ENCODE results near the gene ESYT1. TPM values are rescaled to one million over a fixed set of nuclear protein-coding genes. Genes with fewer than 3 reads are reported as not detected.

ESYT1 gene
- polyA plus RNA-seq, 1 donor (not counting 4 experiments of a cell fraction or from before 2014, with no cell fraction given): 141 TPM

- Histone ChIP-seq H3K27ac (ENCODE audit: control insufficient read depth, insufficient read depth, low read length) (no peak overlapping the region), H3K4me1 (ENCODE audit: control insufficient read depth, extremely low read depth, insufficient read depth, low read length) (peaks cover 26% of the 10 kb centered on the region), H3K79me2 (ENCODE audit: control insufficient read depth, insufficient read depth, low read length) (peaks cover 28% of the 10 kb centered on the region), H3K4me2 (ENCODE audit: control insufficient read depth, extremely low read depth, insufficient read depth, low read depth, low read length) (no peak overlapping the region), H3K9me1 (ENCODE audit: control insufficient read depth, extremely low read depth, insufficient read depth, low read length) (no peaks in the 10 kb centered on the region), H3K27me3 (ENCODE audit: control insufficient read depth, extremely low read depth, insufficient read depth, low read length) (no peaks in the 10 kb centered on the region), H2AFZ (ENCODE audit: control insufficient read depth, low read length) (no peak overlapping the region), H3K9ac (ENCODE audit: control insufficient read depth, extremely low read depth, insufficient read depth, low read length) (no peak overlapping the region), H3K4me3 (ENCODE audit: control insufficient read depth in 2 of 3, extremely low read depth in 1 of 3, insufficient read depth in 2 of 3, low read depth in 1 of 3, low read length in 3 of 3) (no peak overlapping the region), H4K20me1 (ENCODE audit: control insufficient read depth, extremely low read depth, insufficient read depth, low read length) (peaks cover 21% of the 10 kb centered on the region), H3K36me3 (ENCODE audit: control insufficient read depth in 2 of 2, extremely low read depth in 1 of 2, insufficient read depth in 2 of 2, low read length in 2 of 2) (peaks cover 34 to 38% of the 10 kb centered on the region in 2 experiments), H3K9me3 (ENCODE audit: control insufficient read depth, low read depth, low read length) (no peaks in the 10 kb centered on the region)
- dilution Hi-C loops (cut with MboI; ENCODE audit: extremely low pct_ligation_motif_present, low sequenced_read_pairs): no loop called here
- FAIRE-seq: no peak
- DNase-seq (ENCODE audit: low read depth, low spot score): no peak
- TF ChIP-seq CTCF (optimal IDR thresholded peaks at IDR 0.05 in 1 of 3, IDR thresholded peaks at IDR 0.05 in 1 of 3, conservative IDR thresholded peaks at IDR 0.05 in 1 of 3; ENCODE audit: extremely low read depth in 1 of 3, insufficient read depth in 2 of 3, low read length in 3 of 3) (no peak), EZH2 (IDR thresholded peaks at IDR 0.05; ENCODE audit: low read length) (no peak)
These were observed 33.8 kb downstream of the ESYT1 start for GRCh38 chr12:56161690-56162351.

- dilution Hi-C loops (cut with MboI; ENCODE audit: extremely low pct_ligation_motif_present, low sequenced_read_pairs): no loop called here
- no peak overlapping the region for H3K4me2 ChIP-seq (ENCODE audit: control insufficient read depth, extremely low read depth, insufficient read depth, low read depth, low read length)
- no peak for DNase-seq (ENCODE audit: low read depth, low spot score)
- H3K4me3 ChIP-seq (ENCODE audit: control insufficient read depth in 2 of 3, extremely low read depth in 1 of 3, insufficient read depth in 2 of 3, low read depth in 1 of 3, low read length in 3 of 3): no peak overlapping the region
- no peak for TF ChIP-seq EZH2 (IDR thresholded peaks at IDR 0.05; ENCODE audit: low read length)
- TF ChIP-seq CTCF (optimal IDR thresholded peaks at IDR 0.05 in 1 of 3, IDR thresholded peaks at IDR 0.05 in 1 of 3, conservative IDR thresholded peaks at IDR 0.05 in 1 of 3; ENCODE audit: extremely low read depth in 1 of 3, insufficient read depth in 2 of 3, low read length in 3 of 3): no peak
- H2AFZ ChIP-seq (ENCODE audit: control insufficient read depth, low read length): no peak overlapping the region
- peaks cover 21% of the 10 kb centered on the region for H4K20me1 ChIP-seq (ENCODE audit: control insufficient read depth, extremely low read depth, insufficient read depth, low read length)
- FAIRE-seq: no peak
- H3K4me1 ChIP-seq (ENCODE audit: control insufficient read depth, extremely low read depth, insufficient read depth, low read length): peaks cover 22% of the 10 kb centered on the region
- H3K9me3 ChIP-seq (ENCODE audit: control insufficient read depth, low read depth, low read length): no peaks in the 10 kb centered on the region
- peaks cover 28% of the 10 kb centered on the region for H3K79me2 ChIP-seq (ENCODE audit: control insufficient read depth, insufficient read depth, low read length)
- H3K9me1 ChIP-seq (ENCODE audit: control insufficient read depth, extremely low read depth, insufficient read depth, low read length): no peaks in the 10 kb centered on the region
- H3K27ac ChIP-seq (ENCODE audit: control insufficient read depth, insufficient read depth, low read length): no peak overlapping the region
- H3K36me3 ChIP-seq (ENCODE audit: control insufficient read depth in 2 of 2, extremely low read depth in 1 of 2, insufficient read depth in 2 of 2, low read length in 2 of 2): peaks cover 37 to 43% of the 10 kb centered on the region in 2 experiments
- H3K27me3 ChIP-seq (ENCODE audit: control insufficient read depth, extremely low read depth, insufficient read depth, low read length): no peaks in the 10 kb centered on the region
- no peak overlapping the region for H3K9ac ChIP-seq (ENCODE audit: control insufficient read depth, extremely low read depth, insufficient read depth, low read length)
These were observed 34.6 kb downstream of the ESYT1 start for GRCh38 chr12:56162468-56163290.
